ENCODE results near the gene MELK. TPM values are rescaled to one million over a fixed set of nuclear protein-coding genes. Genes with fewer than 3 reads are reported as not detected.

MELK gene
- total and polyA plus RNA-seq, 2 donors (not counting 3 experiments of a cell fraction or from before 2014, with no cell fraction given) = 19.1 to 52.1 TPM

GRCh38 chr9:36576866-36577265 is 4.2 kb downstream of the MELK start:
- no peaks in the 10 kb centered on the region for H3K9me1 ChIP-seq (replicated peaks; ENCODE audit: control insufficient read depth, extremely low read depth, insufficient read depth, low read length)
- H3K27ac ChIP-seq (ENCODE audit: insufficient read depth, low read depth, low read length) = no peak overlapping the region
- no peak overlapping the region for H3K4me2 ChIP-seq (ENCODE audit: insufficient read depth, low read length)
- FAIRE-seq = no peak
- CTCF ChIA-PET = interaction anchor here (0.7 to 1.2 kb wide), 3 partner anchors 56 to 170 kb away, joined by 3 to 5 read pairs (median 4); no protein-coding TSS in a partner anchor
- H3K4me3 ChIP-seq (replicated peaks in 1 of 3; ENCODE audit: insufficient read depth in 1 of 3, low read depth in 1 of 3, low read length in 3 of 3) = no peak overlapping the region
- H2AFZ ChIP-seq (ENCODE audit: low read depth, low read length) = no peak overlapping the region
- H3K9ac ChIP-seq (replicated peaks; ENCODE audit: extremely low read depth, insufficient read depth, low read length) = no peak overlapping the region
- no peaks in the 10 kb centered on the region for H4K20me1 ChIP-seq (replicated peaks; ENCODE audit: control insufficient read depth, extremely low read depth, insufficient read depth, low read length)
- no peak for DNase-seq (ENCODE audit: low read depth, low spot score)
- dilution Hi-C loops (cut with MboI; ENCODE audit: extremely low pct_ligation_motif_present, low sequenced_read_pairs) (no loop called here), intact Hi-C loops (cut with micrococcal nuclease) (no loop called here)
- H3K36me3 ChIP-seq (ENCODE audit: control insufficient read depth in 2 of 2, extremely low read depth in 1 of 2, insufficient read depth in 2 of 2, low read length in 2 of 2) = no peaks in the 10 kb centered on the region
- TF ChIP-seq, protein P1, sequence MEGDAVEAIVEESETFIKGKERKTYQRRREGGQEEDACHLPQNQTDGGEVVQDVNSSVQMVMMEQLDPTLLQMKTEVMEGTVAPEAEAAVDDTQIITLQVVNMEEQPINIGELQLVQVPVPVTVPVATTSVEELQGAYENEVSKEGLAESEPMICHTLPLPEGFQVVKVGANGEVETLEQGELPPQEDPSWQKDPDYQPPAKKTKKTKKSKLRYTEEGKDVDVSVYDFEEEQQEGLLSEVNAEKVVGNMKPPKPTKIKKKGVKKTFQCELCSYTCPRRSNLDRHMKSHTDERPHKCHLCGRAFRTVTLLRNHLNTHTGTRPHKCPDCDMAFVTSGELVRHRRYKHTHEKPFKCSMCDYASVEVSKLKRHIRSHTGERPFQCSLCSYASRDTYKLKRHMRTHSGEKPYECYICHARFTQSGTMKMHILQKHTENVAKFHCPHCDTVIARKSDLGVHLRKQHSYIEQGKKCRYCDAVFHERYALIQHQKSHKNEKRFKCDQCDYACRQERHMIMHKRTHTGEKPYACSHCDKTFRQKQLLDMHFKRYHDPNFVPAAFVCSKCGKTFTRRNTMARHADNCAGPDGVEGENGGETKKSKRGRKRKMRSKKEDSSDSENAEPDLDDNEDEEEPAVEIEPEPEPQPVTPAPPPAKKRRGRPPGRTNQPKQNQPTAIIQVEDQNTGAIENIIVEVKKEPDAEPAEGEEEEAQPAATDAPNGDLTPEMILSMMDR (IDR thresholded peaks at IDR 0.05; ENCODE audit: extremely low read depth in 1 of 2, insufficient read depth in 1 of 2, low read depth in 1 of 2, low read length in 2 of 2) = no peak
- TF ChIP-seq POLR2AphosphoS5 (IDR thresholded peaks at IDR 0.05; ENCODE audit: insufficient read depth, low read depth, low read length) = no peak
- TF ChIP-seq EZH2 (IDR thresholded peaks at IDR 0.05; ENCODE audit: borderline replicate concordance, low read depth, low read length, severe bottlenecking) = no peak
- TF ChIP-seq, protein P2, sequence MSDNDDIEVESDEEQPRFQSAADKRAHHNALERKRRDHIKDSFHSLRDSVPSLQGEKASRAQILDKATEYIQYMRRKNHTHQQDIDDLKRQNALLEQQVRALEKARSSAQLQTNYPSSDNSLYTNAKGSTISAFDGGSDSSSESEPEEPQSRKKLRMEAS (IDR thresholded peaks at IDR 0.05; ENCODE audit: insufficient read depth, insufficient read length) = no peak
- no peak for TF ChIP-seq GATA2 (IDR thresholded peaks at IDR 0.05; ENCODE audit: insufficient read depth, insufficient read length, low read depth, low read length)
- no peak for TF ChIP-seq JUN (IDR thresholded peaks at IDR 0.05; ENCODE audit: borderline replicate concordance, insufficient read depth, insufficient read length, low read depth)
- no peak for TF ChIP-seq POLR2A (IDR thresholded peaks at IDR 0.05; ENCODE audit: low read depth, low read length)
- TF ChIP-seq MYC (IDR thresholded peaks at IDR 0.05; ENCODE audit: low read depth, low read length) = no peak
- no peak for TF ChIP-seq FOS (IDR thresholded peaks at IDR 0.05; ENCODE audit: borderline replicate concordance, insufficient read depth, low read length)
- BruUV-seq (replicated peaks) = no TSS peak
- POLR2A ChIA-PET = no interaction called here
- no peaks in the 10 kb centered on the region for H3K9me3 ChIP-seq (replicated peaks; ENCODE audit: control insufficient read depth, insufficient read depth, low read length)
- no peaks in the 10 kb centered on the region for H3K27me3 ChIP-seq (ENCODE audit: control insufficient read depth in 2 of 2, insufficient read depth in 2 of 2, low read length in 2 of 2)
- peaks cover 84% of the 10 kb centered on the region for H3K79me2 ChIP-seq (ENCODE audit: control insufficient read depth, insufficient read depth, low read length)
- H3K4me1 ChIP-seq (ENCODE audit: control insufficient read depth, extremely low read depth, insufficient read depth, low read length) = peaks cover 21% of the 10 kb centered on the region

Data from endothelial cell of umbilical vein (primary cell).